PC-9 (cell line): Measurements from ENCODE around the gene LY6G6D. TPM values are rescaled to one million over a fixed set of nuclear protein-coding genes. Genes with fewer than 3 reads are reported as not detected.

Source experiments
- BruUV-seq: library from RNA; stranded (reverse); fragments of 400-500 nt; replicated peaks from 2 replicates; lab custom pipeline; 2021; lab: Mats Ljungman, UMichigan
- CTCF ChIA-PET: fragments of 300-600 bp; sonication (Branson Sonifier 250); formaldehyde crosslinking; loops from one replicate; lab custom pipeline; 2022; ENCODE audit warnings: antibody characterized with exemption; lab: Charles Lee
- POLR2A ChIA-PET: fragments of 300-600 bp; sonication (Branson Sonifier 250); formaldehyde crosslinking; loops from one replicate; lab custom pipeline; 2022; ENCODE audit warnings: antibody characterized with exemption; ENCODE audit not compliant: unreplicated experiment; lab: Charles Lee
- DNase-seq, 2 experiments: peaks; one replicate each; pipeline versions ENCODE4 v3.0.0 to v3.0.0-alpha.2; 2015 to 2022; ENCODE audit warnings: mixed read lengths in 1 of 2
- H2AFZ ChIP-seq: fragments of 200-600 bp; sonication (generic); 2 replicates; pipeline ENCODE4 v1.8.1; 2017; ENCODE audit warnings: antibody characterized with exemption
- H3F3A ChIP-seq: fragments of 200-600 bp; sonication (generic); 2 replicates; pipeline ENCODE4 v1.8.1; 2017; ENCODE audit warnings: antibody characterized with exemption, mild to moderate bottlenecking, low read depth; ENCODE audit not compliant: insufficient read depth
- H3K27ac ChIP-seq: fragments of 200-600 bp; sonication (generic); 2 replicates; pipeline ENCODE4 v1.6.1; 2016; ENCODE audit warnings: mixed run types
- H3K27me3 ChIP-seq: fragments of 200-600 bp; sonication (generic); 2 replicates; pipeline ENCODE4 v1.6.1; 2016; ENCODE audit warnings: low read depth, mixed run types; ENCODE audit not compliant: insufficient read depth
- H3K36me3 ChIP-seq: fragments of 200-600 bp; sonication (generic); 2 replicates; pipeline ENCODE4 v1.6.1; 2016; ENCODE audit warnings: low read depth, mixed run types
- H3K4me1 ChIP-seq: fragments of 200-600 bp; sonication (generic); replicated peaks from 2 replicates; pipeline ENCODE4 v1.6.1; 2016; ENCODE audit warnings: mixed run types; ENCODE audit not compliant: insufficient read depth
- H3K4me2 ChIP-seq: fragments of 200-600 bp; sonication (generic); 2 replicates; pipeline ENCODE4 v1.6.1; 2017; ENCODE audit warnings: mixed run types
- H3K4me3 ChIP-seq: fragments of 200-600 bp; sonication (generic); 2 replicates; pipeline ENCODE4 v1.6.1; 2016; ENCODE audit warnings: mixed run types
- H3K79me2 ChIP-seq: fragments of 200-600 bp; sonication (generic); 2 replicates; pipeline ENCODE4 v1.6.1; 2017; ENCODE audit warnings: low read depth, mixed run types
- H3K9me2 ChIP-seq: fragments of 200-600 bp; sonication (generic); 2 replicates; pipeline ENCODE4 v1.8.1; 2017; ENCODE audit warnings: mild to moderate bottlenecking; ENCODE audit not compliant: insufficient read depth
- H3K9me3 ChIP-seq: fragments of 200-600 bp; sonication (generic); 2 replicates; pipeline ENCODE4 v1.8.1; 2016; ENCODE audit warnings: low read depth; ENCODE audit not compliant: insufficient read depth
- H4K20me1 ChIP-seq: fragments of 200-600 bp; sonication (generic); 2 replicates; pipeline ENCODE4 v1.8.1; 2017; ENCODE audit not compliant: insufficient read depth
- CTCF ChIP-seq: fragments of 200-600 bp; sonication (generic); conservative IDR thresholded peaks from 2 replicates; pipeline ENCODE4 v1.6.1; 2017; ENCODE audit warnings: mixed run types, antibody characterized with exemption, mild to moderate bottlenecking, moderate library complexity
- EZH2 ChIP-seq: fragments of 200-600 bp; sonication (generic); IDR thresholded peaks from 2 replicates; pipeline ENCODE4 v1.8.0; 2017; ENCODE audit warnings: antibody characterized with exemption, low read depth
- intact Hi-C: fragments of 100-400 bp; cut with micrococcal nuclease; formaldehyde crosslinking; loops from one replicate; pipeline ENCODE4 v1.10.0; 2022; ENCODE audit not compliant: unreplicated experiment
- total RNA-seq: library from RNA; stranded (reverse); gene quantifications from 2 replicates; pipeline ENCODE4 v1.2.3, GENCODE V29; 2021

The LY6G6D gene
- total RNA-seq, 1 experiment from 2014 or later = not detected

DNA sequence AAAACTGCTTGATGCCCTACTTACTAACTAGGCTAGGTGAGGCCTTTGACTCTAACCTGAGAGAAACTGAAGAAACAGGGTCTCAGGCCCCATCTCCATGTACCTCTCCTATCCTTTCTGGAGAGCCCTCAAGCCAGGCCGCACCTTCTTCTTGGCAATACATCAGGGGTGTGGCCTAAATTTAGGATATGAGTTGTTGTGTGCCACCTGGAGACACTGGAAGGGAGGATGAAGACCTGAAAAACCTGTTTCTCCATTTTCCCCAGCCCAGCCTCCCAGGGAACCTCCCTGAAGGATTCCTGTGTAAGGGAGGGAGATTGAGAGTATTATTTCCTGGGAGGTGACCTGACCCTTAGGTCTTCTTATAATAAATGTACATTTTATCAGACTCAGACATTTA, 3.1 kb downstream of the LY6G6D start:
- Histone ChIP-seq H3K4me2 (peak overlapping the region; percentile 59), H3K27ac (no peak overlapping the region; the same call in 1 of the 2 replicates), H2AFZ (no peak overlapping the region), H3K4me3 (no peak overlapping the region), H4K20me1 (no peaks in the 10 kb centered on the region), H3K27me3 (no peaks in the 10 kb centered on the region), H3K79me2 (no peaks in the 10 kb centered on the region), H3F3A (peaks cover 27% of the 10 kb centered on the region; the same call in 1 of the 2 replicates), H3K9me3 (no peaks in the 10 kb centered on the region), H3K36me3 (no peaks in the 10 kb centered on the region), H3K9me2 (no peaks in the 10 kb centered on the region), H3K4me1 (peaks cover 42% of the 10 kb centered on the region)
- intact Hi-C loops = no loop called here
- DNase-seq = peak; percentile 77 to 91
- POLR2A ChIA-PET = no interaction called here
- TF ChIP-seq EZH2 (no peak), CTCF (no peak)
- CTCF ChIA-PET = interaction anchor here (0.5 kb wide), 1 partner anchor 53 kb away, joined by 14 read pairs; no protein-coding TSS in a partner anchor
- BruUV-seq = no TSS peak

DNA sequence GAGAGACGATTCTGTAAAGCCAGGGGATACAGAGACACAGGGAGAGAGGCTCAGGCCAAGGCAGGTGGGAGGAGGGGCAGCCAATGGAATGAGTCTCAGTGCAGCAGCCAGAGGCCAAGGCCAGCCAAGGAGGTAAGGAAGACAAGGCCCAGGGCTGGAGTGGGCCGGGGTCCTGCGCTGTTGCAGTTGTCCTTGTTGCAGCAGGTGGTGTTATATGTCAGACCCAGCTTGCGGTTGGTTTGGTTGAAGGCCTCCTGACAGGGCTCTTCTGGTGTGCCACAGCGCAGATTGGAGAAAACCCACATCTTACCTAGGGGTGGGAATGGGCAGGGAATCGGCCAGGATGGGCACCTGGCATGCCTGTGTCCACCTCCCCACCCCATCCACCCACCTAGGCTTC, 3.9 kb downstream of the LY6G6D start:
- ChIA-PET POLR2A (interaction anchor here (0.6 kb wide), 1 partner anchor 118 kb away, joined by 4 read pairs; no protein-coding TSS in a partner anchor), CTCF (interaction anchor here (0.6 kb wide), 1 partner anchor 535 kb away, joined by 5 read pairs; no protein-coding TSS in a partner anchor)
- H3K27me3 ChIP-seq = no peaks in the 10 kb centered on the region
- no peak for DNase-seq
- H3K4me3 ChIP-seq = no peak overlapping the region
- no peaks in the 10 kb centered on the region for H4K20me1 ChIP-seq
- H3K27ac ChIP-seq = no peak overlapping the region; the same call in 1 of the 2 replicates
- H3K4me2 ChIP-seq = peak overlapping the region; percentile 59
- intact Hi-C loops = no loop called here
- H3K4me1 ChIP-seq = peaks cover 42% of the 10 kb centered on the region
- H2AFZ ChIP-seq = no peak overlapping the region
- H3K36me3 ChIP-seq = no peaks in the 10 kb centered on the region
- no peaks in the 10 kb centered on the region for H3K9me3 ChIP-seq
- TF ChIP-seq CTCF (no peak), EZH2 (no peak)
- no peaks in the 10 kb centered on the region for H3K9me2 ChIP-seq
- no TSS peak for BruUV-seq
- peaks cover 27% of the 10 kb centered on the region; the same call in 1 of the 2 replicates for H3F3A ChIP-seq
- no peaks in the 10 kb centered on the region for H3K79me2 ChIP-seq

- Histone ChIP-seq H3K4me3 (no peak overlapping the region), H3K79me2 (no peaks in the 10 kb centered on the region), H3K4me1 (peaks cover 42% of the 10 kb centered on the region), H4K20me1 (no peaks in the 10 kb centered on the region), H2AFZ (no peak overlapping the region), H3K4me2 (peak overlapping the region; percentile 59), H3K36me3 (no peaks in the 10 kb centered on the region), H3K27ac (peak overlapping the region; percentile 28; the same call in 1 of the 2 replicates), H3F3A (peaks cover 27% of the 10 kb centered on the region; the same call in 1 of the 2 replicates), H3K9me2 (no peaks in the 10 kb centered on the region), H3K27me3 (no peaks in the 10 kb centered on the region), H3K9me3 (no peaks in the 10 kb centered on the region)
- ChIA-PET CTCF (no interaction called here), POLR2A (interaction anchor here (0.7 kb wide), 2 partner anchors 13 to 17 kb away, joined by 3 read pairs; partner anchors contain the start of gene ABHD16A)
- DNase-seq = peak; percentile 66 to 69
- no TSS peak for BruUV-seq
- intact Hi-C loops = no loop called here
- TF ChIP-seq CTCF (no peak), EZH2 (no peak)
Observed at GRCh38 chr6:31720196-31720770, 5.1 kb downstream of the LY6G6D start.
